D721Med (cell line): ENCODE results near the gene C5orf22.
"Not testable (repeated sequence)": the region's sequence is repeated elsewhere in the genome, so short reads cannot be mapped to it uniquely, and the experiment has no call there.

Experiments used
- DNase-seq: peaks from one replicate; pipeline ENCODE4 v3.0.0; 2011; ENCODE audit warnings: low spot score; ENCODE audit not compliant: insufficient read length
- FAIRE-seq: peaks from 2 replicates; lab custom pipeline; 2011; peaks lifted over from hg19 to GRCh38; lab: Jason Lieb, UNC
- TF ChIP-seq, protein P1 (sequence below): IDR thresholded peaks from 2 replicates; pipeline ENCODE4 v1.5.1; 2012; ENCODE audit warnings: mild to moderate bottlenecking, control low read depth; ENCODE audit not compliant: insufficient read depth; ENCODE audit errors: missing control alignments

C5orf22 gene

DNA sequence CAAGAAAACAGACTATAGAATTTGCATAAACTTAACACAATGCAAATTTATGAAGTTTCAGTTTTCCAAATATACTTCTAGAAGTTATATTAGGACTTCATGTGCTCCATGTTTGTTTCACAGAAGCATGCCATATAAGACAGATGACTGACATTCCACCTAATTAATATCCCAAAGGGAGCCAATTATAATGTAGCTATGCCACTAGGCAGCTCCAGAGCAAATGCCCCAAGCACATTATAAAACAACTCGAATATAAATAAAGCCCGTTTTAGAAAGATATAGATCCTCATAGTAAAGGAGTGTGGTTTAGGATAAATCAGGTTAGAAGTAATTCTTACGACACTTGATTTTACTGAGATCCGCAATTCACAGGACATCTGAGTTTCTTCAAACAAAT is 9.1 kb upstream of the C5orf22 start:
- FAIRE-seq (no peak), DNase-seq (no peak)
- TF ChIP-seq, protein P1, sequence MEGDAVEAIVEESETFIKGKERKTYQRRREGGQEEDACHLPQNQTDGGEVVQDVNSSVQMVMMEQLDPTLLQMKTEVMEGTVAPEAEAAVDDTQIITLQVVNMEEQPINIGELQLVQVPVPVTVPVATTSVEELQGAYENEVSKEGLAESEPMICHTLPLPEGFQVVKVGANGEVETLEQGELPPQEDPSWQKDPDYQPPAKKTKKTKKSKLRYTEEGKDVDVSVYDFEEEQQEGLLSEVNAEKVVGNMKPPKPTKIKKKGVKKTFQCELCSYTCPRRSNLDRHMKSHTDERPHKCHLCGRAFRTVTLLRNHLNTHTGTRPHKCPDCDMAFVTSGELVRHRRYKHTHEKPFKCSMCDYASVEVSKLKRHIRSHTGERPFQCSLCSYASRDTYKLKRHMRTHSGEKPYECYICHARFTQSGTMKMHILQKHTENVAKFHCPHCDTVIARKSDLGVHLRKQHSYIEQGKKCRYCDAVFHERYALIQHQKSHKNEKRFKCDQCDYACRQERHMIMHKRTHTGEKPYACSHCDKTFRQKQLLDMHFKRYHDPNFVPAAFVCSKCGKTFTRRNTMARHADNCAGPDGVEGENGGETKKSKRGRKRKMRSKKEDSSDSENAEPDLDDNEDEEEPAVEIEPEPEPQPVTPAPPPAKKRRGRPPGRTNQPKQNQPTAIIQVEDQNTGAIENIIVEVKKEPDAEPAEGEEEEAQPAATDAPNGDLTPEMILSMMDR: no peak

DNA sequence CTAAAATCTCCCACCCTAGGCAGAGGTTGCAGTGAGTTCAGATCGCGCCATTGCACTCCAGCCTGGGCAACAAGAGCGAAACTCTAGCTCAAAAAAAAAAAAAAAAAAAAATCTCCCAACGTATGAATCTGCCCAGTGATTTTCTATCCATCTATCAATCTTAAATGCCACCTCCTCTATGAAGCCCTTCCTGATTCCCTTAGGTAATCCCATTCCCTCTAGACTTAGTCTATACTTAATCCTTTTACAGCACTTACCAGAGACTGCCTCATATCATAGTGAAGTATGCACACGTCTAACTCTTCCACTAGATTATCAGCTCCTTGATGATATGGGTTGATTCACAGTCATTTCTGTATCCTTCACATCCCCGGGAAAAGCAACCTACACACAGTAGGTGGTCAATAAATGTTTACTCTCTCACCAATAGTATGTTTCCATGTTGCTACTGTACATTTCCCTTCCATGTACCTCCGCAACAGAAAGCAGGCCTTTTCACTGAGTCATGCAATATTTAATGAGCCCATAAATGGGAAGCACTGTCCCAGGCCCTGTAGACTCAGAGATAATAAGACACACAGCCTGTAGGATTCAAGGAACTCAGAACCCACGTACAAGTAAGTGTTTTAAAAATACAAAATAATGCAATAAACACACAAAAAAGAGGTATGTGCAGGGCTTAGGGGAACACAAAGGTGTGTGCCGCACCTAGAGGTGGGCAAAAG is 1.4 kb upstream of the C5orf22 start:
- FAIRE-seq: no peak
- no peak for DNase-seq
- TF ChIP-seq, protein P1: no peak

DNA sequence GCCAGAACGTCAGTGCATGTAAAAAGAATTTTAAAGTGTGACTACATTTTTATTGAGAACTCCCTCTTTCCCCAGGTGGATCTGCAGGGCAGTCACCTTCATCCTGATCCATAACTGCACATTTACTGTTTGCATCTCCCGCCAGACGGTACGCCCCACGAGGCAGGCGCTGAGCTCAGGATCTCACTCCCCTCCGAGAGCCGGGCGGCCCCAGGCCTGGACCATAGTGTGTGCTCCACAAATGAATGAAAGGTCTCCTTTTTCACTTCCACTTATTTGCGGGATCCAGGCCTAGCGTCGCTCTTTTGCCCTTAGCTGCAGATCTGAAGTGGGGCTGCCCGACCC is 586 bp upstream of the C5orf22 start:
- TF ChIP-seq, protein P1: no peak
- no peak for FAIRE-seq
- DNase-seq: no peak

DNA sequence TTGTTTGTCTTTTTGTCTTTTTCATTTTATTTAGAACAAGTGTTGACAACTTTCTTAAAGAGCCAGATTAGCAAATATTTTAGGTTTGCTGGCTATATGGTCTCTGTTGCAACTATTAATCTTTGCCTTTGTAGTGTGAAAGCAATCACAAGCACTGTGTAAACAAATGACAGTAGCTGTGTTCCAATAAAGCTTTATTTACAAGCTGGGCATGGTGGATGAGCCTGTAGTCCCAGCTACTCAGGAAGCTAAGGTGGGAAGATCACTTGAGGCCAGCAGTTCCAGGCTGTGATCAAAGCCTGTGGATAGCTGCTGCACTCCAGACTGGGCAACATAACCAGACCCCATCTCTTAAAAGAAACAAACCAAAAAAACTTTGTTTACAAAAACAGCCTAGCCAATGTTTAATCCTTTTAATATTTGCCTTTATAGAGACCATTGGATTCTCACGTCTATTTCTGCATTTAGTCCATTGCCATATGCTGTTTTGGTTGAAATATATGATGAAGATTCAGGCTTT is 2.5 kb downstream of the C5orf22 start:
- TF ChIP-seq, protein P1: no peak
- no peak for DNase-seq
- FAIRE-seq: no peak

DNA sequence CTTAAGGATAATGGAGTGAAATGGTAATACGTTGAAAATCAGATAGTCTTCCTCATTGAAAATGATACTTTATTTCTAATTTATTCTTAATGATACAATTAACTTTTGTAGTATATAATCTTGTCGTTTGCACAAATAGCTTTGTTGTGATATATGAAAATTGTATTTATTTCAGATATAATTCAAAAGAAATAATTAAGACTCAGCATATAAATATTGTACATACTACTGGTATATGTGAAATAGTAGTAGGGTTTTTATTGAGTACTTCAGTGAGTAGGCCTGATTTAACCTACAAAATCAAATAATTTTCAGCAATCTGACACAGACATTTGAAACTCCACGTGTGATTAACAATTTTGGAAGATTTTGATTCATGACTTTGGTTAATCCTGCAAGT is 4.8 kb downstream of the C5orf22 start:
- TF ChIP-seq, protein P1: no peak
- DNase-seq (no peak), FAIRE-seq (no peak)

DNA sequence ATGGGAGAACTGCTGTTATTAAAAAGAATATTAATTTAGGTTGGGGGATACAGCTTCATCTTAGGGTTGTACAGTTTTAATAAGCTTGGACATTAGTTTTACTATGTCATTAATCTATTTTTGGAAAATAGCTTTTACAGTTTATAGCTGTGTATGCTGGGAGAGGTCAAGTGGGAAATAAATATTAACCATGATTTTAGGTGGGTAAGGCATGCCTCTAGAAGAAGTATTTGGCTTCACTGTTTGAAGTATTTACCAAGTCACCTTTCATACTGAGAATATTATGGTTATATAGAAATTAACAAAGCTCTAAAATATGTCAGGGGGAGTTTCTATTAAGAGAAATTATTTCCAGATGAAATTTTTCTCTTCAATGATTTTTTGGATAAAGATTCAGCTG is 5.2 kb downstream of the C5orf22 start:
- FAIRE-seq (no peak), DNase-seq (no peak)
- TF ChIP-seq, protein P1: no peak

DNA sequence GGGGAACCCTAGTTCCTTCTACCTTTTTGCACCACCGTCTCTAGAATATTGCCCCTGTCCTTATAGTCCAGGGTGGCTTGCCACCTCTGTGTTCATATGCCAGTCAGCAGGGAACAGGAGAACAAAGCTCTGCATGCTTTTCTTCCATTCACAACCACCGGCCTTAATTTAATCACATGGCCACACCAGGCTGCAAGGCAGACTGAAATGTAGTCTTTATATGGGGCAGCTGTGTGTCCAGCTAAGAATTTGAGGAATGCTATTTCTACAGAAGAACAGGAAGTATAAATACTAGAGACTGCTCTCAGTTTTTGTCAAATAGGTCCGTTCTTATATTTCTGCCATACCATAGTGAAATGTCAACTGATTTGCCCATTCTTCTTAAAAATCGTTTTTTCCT is 5.8 kb downstream of the C5orf22 start:
- DNase-seq: no peak
- FAIRE-seq: no peak
- TF ChIP-seq, protein P1: no peak

DNA sequence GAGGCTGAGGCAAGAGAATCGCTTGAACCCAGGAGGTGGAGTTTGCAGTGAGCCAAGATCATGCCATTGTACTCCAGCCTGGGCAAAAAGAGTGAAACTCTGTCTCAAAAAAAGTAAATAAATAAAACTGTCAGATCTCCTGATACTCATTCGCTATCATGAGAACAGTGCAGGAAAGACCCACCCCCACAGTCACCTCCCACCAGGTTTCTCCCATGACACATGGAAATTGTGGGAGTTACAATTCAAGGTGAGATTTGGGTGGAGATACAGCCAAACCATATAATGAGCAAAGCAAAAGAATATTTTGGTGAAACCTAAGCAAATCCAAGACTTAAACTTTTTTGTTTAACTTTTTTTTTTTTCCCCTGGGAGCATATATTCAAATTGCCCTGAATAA is 17.0 kb downstream of the C5orf22 start:
- not testable (repeated sequence) for FAIRE-seq, DNase-seq
